GM19099 (cell line): ENCODE results near the gene AGPAT1.

Source experiments
- POLR2A ChIP-seq: IDR thresholded peaks from 3 replicates; pipeline ENCODE4 v1.6.1; 2011; ENCODE audit warnings: low read depth; ENCODE audit not compliant: insufficient read length; ENCODE audit errors: extremely low read depth

The AGPAT1 gene

GRCh38 chr6:32191696-32192607 lies 16.1 kb upstream of the AGPAT1 start:
- TF ChIP-seq POLR2A: peak; percentile 39

GRCh38 chr6:32190911-32191677 lies 15.2 kb upstream of the AGPAT1 start:
- peak; percentile 23 for TF ChIP-seq POLR2A

DNA sequence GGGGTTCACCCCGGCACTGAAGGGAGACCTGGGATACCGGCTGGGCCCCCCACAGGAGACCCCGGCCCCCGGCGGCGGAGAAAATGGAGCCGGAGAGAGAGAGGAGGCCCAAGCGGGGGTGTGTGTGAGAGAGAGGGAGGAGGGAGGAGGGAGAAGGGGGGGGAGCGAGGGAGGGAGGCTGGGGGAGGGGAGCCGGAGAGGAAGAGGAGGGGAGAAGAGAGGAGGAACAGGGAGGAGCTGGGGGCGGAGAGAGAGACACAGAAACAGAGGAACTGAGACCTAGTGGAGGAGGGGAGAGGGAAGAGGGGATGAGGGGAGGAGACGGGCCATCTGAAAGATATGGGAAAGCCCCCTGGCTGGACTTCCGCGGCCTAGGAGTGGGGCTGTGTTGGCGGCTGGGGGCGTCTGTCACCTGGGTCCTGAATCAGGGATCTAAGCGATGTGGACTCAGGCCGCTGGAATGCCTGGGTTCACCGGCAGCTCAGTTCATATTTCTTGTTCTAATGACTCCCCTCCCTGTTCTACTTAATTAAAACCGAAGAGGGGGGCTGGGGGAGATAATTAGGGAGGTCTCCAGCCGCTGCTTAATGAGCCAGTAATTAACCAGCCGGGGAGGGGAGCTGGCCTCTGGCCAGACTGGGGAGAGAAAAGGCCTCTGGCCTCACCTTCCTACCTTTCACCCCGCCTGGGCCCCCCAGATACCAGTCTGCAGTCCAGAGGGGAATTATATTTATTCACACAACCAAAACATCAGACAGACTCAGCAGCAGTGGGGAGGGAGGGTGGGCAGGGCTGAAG lies 14.4 kb upstream of the AGPAT1 start, which contains the start of gene PBX2:
Gene PBX2 (minus strand): TSS at position 149 of the 798 bp plus-strand sequence. CDS start 287 bp downstream, outside the sequence.
- peak; percentile 74 for TF ChIP-seq POLR2A

DNA sequence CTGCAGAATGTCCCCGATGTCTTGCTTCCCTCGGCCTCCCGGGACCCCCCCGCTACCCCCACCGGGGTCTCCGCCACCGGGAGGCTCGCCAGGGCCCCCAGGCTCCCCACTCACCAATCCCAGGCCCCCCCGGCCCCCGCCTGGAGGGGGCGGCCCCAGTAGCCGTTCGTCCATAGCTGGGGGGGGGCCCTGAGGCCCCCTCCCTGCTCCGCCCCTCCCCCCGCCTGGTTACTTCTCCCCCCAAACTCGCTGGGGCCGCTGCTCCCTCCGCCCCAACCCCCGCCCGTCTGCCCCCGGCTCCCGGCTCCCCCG lies 13.8 kb upstream of the AGPAT1 start:
- TF ChIP-seq POLR2A: no peak

DNA sequence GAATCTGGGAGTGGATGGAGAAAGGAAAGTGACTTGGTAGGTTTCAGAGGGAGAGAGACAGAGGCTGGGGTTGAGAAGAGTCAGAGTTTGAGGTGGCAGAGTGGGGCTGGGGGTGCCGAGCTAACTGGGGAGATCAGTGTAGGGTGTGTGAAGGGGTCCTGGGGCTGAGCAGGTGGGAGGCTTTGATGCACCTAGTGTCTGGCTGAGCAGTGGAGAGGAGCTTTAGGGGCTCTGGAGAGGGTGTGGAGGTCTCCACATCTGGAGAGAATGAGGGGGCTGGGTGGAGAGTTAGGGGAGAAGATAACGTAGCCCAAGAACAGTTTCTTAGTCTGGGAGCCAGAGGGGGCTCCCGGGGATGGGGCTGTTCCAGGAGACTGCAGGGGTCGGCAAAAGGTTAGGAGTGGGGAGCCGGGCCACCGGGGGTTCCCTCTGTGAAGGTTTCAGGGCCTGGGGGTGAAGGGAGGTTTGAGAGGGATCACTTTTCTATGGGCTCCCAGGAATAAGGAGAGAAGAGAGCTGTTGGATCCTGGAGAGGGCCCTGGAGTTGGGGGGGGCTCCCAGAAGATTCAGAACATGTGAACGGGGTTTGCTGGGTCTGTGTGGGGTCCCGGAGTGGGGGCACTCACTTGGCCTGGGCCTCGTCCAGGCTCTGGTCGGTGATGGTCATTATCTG lies 13.3 kb upstream of the AGPAT1 start:
- no peak for TF ChIP-seq POLR2A

GRCh38 chr6:32188381-32189068 lies 12.6 kb upstream of the AGPAT1 start:
- no peak for TF ChIP-seq POLR2A

DNA sequence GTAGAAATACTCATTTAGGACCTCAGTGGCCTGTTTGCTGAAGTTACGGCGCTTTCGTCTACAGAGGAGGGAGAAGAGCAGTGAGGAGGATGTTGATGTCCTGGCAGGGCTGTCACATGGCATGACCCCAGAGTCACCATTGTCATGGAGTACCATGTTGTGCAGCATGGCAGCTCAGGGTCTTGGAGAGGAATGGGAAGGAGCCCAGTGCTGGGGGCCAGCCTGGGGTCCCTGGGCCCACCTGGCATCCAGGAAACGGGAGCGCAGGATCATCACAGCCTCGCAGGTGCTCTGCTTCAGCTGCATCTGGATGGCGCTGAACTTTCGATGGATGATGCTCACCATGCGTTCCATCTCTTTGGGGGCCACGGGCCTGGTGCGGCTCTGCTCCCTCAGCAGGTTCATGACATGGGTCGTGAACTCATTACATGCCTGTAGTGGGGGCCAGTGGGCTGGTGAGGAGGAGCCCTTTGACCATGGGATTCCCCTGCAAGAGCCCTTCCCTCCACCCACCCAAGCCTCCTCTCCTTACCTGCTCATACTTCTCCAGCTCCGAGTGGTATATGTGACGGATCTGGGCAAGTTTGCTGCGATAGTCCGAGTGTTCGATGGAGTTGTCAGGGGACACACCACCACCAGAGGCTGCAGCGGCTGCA lies 12.0 kb upstream of the AGPAT1 start:
- peak; percentile 13 for TF ChIP-seq POLR2A

DNA sequence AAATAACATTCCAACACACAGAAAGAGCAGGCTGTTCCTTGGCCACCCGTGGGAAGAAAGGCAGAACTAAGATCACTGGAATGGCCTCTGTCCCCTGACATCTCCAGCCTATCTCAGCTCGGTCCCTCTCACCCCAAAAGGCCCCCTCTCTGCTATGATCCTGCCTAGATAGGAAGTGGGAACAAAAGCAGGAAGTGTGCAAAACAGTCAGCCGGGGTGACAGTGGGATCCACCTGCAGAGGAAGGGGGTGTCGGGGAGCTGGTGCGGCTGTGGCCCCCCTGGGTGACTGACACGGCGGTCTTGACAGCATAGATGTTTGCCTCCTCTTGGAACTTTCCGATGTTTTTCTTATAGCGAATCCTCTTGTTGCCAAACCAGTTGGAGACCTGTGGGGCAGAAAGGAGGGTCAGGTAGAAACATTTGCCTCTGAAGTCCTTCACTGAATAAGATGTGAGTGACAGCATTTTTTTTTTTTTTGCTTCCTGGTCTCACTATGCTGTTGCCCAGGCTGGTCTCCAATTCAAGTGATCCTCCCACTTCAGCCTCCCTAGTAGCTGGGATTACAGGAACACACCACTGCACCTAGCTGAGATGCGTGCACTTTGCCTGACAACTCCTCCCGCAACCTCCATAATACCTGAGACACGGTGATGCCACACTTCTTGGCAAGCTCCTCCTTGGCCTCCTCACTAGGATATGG lies 11.3 kb upstream of the AGPAT1 start:
- TF ChIP-seq POLR2A: no peak

GRCh38 chr6:32184084-32184640 lies 8.3 kb upstream of the AGPAT1 start, which contains the start of gene AGER:
Gene AGER (minus strand): TSS chr6:32184253. CDS start chr6:32184222, 31 bp downstream.
- peak; percentile 18 for TF ChIP-seq POLR2A

GRCh38 chr6:32183483-32184083 lies 7.7 kb upstream of the AGPAT1 start:
- no peak for TF ChIP-seq POLR2A

GRCh38 chr6:32183030-32183429 lies 7.1 kb upstream of the AGPAT1 start:
- TF ChIP-seq POLR2A: no peak

DNA sequence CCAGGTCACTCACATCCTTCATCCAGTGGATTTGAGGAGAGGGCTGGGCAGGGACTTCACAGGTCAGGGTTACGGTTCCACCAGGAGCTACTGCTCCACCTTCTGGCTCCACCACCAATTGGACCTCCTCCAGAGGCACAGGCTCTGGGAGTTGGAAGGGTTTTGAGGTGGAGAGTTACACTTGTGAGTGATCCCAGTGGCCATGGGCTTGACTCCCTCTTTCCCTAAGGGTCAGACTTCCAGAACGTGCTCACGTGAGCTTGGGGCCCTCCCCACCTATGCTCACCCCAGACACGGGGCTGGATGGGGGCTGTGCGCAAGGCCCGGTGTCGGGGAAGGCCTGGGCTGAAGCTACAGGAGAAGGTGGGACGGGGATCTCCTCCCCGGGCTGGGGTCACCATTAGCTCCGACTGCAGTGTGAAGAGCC lies 6.7 kb upstream of the AGPAT1 start:
- TF ChIP-seq POLR2A: no peak
